Measurements from ENCODE around the gene ZNF554.
"Not testable (repeated sequence)": the region's sequence is repeated elsewhere in the genome, so short reads cannot be mapped to it uniquely, and the experiment has no call there.

The ZNF554 gene

DNA sequence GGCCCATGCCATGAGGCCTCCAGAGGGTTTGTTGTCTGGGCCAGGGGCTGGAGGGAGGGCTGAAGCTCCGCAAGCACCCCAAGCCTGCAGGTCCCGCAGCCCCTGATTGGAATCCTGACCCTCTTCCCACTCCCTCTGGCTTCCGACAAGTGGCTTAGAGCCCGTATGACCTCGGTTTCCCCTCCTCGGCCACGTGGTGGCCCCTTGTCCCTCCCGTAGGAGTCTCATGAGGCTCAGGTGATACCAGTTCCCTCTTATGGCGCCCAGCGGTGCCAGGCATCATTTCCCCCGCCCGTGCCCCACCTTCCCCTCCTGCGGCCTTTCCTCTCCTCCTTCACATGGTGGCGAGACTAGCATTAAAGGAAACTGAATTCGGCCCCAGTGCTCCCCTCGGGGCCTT, 28.2 kb upstream of the ZNF554 start:
- DNase-seq: no peak

DNA sequence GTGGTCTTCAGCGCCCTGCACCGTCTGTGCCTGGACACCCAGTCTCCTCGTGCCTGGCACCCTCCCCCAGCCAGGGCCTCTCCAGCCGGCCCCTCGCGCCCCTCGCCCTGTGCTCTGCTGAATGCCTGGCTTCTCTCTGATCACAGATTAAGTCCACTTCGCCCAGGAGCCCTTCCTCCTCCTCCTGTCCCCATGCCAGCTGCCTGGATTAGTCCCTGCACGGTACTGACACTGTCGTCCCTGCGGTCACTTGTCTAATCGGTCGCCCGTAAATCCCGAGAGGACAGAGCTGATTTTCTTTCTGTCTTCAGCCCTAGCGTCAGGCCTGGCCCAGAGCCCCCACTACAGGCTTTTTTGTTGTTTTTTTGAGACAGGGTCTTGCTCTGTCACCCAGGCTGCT, 27.8 kb upstream of the ZNF554 start:
- no peak for DNase-seq

DNA sequence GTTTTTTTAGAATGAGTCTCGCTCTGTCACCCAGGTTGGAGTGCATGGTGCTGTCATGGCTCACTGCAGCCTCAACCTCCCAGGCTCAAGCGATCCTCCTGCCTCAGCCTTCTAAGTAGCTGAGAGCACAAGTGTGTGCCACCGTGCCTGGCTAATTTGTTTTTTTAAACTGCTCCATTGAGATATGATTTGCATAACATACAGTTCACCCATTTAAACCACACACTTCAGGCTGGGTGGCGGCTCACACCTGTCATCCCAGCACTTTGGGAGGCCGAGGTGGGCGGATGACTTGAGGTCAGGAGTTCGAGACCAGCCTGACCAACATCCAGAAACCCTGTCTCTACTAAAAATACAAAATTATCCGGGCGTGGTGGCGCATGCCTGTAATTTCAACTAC, 27.0 kb upstream of the ZNF554 start:
- not testable (repeated sequence) for DNase-seq

DNA sequence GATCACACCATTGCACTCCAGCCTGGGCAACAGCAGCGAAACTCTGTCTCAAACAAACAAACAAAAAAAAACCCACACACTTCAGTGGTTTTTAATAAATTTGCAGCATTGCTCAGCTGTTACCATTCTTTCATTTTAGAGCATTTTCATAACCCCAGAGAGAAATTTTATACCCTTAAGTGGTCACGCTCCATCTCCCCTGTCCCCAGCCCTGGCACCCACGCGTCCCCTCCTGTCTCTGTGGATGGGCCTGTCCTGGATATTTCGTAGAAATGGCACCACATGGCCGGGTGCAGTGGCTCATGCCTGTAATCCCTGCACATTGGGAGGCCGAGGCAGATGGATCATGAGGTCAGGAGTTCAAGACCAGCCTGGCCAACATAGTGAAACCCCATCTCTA, 26.5 kb upstream of the ZNF554 start:
- DNase-seq: no peak

DNA sequence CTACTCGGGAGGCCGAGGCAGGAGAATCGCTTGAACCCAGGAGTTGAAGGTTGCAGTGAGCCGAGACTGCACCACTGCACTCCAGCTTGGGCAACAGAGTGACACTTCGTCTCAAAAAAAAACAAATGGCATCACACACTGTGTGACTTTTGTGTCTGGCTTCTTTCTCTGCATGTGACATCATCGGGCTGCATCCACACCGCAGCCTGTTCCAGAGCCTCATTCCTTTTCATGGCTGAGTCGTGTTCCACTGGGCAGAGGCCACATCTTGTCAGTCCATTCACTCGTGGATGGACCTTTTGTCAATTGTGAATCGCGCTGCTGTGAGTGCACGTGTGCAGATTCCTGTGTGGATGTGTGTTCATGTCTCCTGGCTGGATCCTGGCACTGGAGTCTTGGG, 26.1 kb upstream of the ZNF554 start:
- DNase-seq: no peak

DNA sequence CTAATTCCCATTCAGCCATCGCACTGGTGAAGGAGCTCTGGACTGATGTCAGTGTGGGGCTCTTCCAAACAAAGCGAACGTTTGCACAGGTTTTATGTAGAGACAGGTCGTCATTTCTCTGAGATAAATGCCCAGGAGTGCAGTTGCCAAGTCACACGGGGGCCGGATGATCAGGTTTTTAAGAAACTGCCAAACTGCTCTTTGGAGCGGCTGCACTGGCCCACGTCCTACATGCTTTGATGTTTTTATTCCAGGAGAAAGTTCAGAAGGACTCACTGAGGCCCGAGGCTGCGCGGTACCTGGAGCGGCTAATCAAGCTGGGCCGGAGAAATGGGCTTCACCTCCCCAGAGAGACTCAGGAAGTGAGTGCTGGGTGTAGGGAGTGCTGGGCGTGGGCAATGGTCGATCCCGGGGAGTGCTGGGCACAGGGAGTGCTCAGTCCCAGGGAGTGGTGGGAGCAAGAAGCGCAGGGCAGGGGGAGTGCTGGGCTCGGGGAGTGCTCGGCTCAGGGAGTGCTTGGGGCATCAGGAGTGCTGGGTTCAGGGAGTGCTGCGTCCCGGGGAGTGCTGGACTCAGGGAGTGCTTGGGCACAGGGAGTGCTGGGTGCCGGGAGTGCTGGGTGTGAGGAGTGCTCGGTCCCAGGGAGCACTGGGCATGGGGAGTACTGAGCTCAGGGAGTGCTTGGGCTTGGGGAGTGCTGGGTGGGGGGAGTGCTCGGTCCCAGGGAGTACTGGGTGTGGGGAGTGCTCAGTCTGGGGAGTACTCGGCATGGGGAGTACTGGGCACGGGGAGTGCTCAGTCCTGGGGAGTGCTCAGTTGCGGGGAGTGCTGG, 23.6 kb upstream of the ZNF554 start:
- no peak for DNase-seq

DNA sequence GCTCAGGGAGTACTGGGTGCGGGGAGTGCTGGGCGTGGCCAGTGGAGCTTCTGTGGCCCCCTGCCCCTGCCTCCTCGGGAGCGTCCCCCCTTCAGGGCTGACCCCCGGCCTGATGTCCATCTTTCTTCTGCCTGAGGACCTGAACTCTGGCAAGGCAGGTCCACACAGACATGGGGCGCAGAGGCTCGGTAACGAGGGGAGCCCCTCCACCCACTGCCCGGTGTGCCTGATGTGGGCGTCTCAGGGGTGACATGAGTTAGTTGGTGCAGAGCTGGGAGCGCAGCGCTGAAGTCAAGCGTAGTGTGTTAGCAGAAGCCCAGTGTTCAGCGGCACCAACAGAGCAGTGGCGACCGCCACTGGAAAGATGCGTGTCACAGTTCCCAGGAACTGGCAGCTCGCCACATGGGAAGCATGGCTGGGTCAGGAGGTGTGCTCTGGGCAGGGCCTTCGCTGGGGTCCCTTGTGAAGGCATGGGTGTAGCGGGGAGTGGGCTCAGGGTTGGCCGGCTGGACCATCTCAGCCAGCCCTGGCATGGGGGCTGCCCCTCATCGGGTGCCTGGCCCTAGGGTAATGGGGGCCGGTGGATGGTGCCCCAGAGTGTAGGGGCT, 22.9 kb upstream of the ZNF554 start:
- DNase-seq: no peak

DNA sequence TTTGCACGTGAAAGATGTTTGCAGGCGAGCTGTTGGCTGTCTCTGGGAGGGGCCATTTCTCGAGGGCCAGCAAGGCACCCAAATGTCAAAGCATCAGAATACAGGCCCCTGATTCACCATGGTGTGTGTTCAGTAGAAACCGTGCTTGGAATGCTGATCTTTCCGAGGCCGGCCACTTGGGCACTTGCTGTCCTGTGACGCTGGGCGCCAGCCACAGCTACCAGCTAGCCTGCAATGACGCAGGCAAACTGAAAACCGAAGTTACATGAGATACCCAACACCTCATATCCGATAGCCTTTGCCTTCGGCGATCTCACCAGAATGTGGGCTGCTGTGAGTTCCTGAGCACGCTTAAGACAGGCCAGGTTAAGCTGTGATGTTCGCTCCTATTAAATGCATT, 22.4 kb upstream of the ZNF554 start:
- no peak for DNase-seq

DNA sequence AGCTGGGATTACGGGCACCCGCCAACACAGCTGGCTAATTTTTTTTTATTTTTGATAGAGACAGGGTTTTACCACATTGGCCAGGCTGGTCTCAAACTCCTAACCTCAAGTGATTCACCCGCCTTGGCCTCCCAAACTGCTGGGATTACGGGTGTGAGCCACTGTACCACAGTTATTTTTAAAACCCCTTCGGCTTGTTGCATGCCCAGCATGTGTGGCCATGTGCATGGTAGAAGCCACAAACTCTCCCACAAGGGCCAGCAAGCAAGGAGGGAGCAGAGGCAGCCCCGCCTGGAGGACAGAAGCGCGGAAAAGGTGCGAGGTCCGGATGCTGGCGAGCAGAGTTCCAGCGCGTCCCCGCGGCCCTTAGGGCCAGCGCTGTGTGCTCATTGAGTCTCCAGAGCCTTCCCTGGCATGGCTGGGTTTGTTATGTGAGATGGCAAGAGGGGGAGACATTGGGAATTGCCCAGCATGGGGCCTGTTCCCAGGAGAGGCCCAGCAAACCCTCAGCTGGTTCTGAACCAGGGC, 21.4 kb upstream of the ZNF554 start:
- no peak for DNase-seq

DNA sequence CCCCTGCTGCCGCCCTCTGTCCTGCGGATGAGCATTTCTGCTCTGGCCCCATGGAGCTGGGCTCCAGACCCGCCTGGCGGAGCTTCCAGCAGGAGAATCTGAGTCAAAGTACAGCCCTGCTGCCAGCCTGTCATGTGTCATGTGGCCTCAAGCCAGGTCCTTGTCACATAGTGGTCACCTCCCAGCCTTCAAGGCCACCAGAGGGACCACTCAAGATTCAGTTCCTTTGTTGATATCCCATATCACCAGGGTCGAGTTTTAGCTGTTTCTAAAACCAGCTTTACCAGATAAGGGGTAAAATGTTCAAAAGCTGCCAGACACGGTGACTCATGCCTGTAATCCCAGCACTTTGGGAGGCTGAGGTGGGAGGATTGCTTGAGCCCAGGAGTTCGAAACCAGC, 20.9 kb upstream of the ZNF554 start:
- DNase-seq: no peak

DNA sequence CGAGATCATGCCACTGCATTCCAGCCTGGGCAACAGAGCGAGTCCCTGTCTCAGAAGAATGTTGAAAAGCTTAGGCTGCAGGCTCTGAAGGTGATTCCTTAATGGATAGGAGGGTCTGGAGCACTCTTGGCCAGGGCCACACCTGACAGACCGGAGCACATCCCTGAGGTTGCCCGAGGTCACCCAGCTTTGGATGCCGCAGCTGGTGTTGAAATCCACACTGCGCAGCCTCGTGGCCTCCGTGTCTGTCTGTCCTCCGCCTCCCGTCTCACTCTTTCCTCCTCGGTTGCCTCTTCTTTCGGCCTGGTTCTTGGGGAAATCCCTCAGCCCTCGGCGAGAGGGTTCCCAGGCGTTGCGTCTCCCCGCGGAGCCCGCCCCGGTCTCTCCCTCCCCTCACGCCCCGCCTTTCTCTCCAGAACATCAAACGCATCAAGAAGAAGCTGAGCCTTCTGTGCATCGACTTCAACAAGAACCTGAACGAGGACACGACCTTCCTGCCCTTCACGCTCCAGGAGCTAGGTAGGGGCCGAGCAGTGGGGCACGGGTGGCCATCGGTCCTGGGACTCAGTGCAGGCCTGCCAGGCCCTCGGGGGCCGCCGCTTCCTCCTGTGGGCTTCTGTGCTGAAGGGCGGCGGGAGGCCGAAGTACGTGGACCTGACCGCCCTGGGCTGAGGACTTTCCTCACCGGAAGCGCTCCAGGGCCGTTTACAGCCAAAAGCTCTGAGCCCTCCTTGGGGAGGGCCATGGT, 20.2 kb upstream of the ZNF554 start:
- DNase-seq: no peak

DNA sequence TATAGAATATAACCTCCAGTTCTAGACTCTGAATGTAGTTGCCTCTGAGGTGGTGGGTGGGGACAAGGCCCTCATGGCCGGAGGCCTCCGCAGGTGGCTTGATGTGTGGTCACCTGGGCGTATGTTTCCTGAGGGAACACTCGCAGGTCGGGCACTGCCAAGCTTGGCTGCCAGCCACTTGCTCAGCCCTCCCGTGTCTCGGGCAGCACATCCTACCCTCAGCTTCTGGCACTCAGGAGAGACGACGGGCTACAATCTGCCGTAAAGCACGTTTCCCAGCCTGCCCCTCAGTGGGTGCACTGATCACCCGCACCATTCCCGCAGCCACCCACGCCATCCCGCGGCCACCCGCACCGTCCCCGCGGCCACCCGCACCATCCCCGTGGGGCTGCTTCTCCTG, 19.2 kb upstream of the ZNF554 start:
- no peak for DNase-seq

DNA sequence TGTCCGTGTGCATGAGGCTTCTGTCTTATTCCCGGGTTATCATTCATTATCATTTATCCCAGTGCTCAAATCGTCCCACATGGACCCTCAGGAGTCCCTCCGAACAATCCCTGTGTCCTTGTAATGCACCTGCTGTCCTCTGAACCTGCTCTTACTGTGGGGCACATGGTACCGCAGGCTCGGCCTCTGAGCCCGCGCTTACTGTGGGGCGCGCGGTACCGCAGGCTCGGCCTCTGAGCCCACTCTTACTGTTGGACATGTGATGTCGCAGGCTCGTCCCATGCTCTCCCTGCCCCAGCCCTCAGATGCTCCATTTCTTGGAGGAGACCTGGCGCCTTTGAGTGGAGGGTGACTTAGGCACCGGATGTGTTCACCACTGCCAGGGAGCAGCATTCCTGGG, 16.8 kb upstream of the ZNF554 start:
- no peak for DNase-seq

DNA sequence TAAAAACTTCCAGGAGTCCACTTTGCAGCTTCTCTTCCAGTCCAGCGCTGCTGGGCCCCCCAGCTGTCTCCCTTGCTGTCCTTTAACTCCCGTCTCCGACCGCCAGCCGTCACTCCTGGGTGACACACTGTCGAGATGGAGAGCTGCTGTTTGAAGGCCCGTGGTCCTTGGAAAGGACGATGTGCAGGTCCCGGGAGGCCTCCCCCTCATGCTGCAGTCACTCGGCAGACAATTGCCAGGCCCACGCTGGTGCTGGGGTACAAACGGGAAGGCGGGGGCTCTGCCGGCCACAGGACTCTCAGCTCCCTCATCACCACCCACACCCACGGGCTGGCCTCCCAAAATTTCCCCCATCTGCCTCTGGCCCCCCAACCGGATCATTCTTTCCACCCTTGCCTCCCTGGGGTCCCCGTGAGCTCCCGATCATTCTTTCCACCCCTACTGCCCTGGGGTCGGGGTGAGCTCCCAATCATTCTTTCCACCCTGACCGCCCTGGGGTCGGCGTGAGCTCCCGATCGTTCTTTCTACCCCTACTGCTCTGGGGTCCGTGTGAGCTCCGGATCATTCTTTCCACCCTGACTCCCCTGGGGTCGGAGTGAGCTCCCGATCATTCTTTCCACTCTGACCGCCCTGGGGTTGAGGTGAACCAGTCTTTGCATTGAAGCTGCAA, 16.0 kb upstream of the ZNF554 start:
- DNase-seq: no peak

DNA sequence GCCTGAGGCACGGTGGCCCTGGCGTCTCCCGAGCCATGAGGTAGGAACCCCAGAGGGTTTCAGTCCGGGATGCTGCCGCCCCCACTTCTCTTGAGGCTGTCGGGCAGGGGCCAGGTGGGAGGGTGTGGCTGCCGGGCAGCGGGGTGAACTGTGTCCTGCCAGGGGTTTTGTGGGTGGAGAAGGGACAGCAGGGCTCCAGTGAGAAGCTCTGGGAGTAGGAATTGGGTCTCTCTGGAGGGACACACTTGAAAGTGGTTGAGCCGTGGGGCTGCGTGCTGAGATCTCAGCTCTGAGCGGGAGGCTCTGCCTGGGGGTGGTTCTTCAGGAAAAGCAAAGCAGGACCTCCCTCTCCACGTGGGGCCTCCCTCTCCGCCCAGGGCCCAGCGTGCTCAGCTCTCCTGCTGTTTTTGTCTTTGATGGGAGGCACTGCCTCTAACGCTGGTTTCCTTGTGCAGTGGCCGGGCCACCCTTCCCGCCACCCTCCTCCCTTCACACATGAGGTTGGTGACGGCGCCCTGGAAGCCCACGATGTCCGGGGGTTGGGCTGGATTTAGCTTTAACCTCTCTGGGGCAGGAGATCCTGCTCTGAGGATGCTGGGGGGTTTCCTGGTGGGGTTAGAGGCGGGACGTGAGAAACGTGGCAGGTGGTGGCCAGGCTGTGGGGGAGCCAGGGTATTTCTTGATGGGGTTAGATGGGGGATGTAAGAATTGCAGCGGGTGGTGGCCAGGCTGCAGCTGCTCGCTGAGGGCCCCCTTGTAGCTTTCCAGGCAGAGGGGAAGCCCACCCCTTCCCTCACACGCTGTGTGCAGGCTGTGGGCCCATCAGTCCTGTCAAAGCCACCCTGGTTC, 15.3 kb upstream of the ZNF554 start:
- no peak for DNase-seq

DNA sequence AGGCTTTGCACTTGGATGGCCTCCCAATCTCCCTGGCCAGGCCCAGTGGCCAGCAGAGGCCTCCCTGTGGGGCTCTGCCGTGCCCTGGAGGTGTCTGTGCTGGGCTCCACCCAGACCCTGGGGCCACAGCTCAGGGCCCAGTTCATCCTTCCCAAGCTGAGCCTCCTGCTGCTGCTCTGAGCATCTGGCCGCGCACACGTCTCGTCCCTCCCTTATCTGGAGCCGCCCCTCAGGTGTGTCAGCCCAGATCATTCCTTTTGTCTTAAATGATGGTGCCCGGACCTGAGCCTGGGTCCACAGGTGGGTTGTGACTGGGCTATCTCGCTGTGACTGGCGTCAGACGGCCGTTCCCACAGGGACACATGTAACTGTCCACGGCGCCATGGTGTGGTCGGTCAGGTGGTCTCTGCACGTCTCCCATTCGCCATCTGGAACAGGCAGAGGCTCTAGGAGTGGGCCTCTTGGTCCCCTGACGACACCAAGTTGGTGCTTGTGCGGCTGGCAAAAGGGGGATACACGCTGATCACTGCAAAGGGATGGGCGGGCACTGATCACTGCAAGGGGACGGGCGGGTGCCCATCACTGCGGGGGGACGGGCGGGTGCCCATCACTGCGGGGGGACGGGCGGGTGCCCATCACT, 14.3 kb upstream of the ZNF554 start:
- no peak for DNase-seq

DNA sequence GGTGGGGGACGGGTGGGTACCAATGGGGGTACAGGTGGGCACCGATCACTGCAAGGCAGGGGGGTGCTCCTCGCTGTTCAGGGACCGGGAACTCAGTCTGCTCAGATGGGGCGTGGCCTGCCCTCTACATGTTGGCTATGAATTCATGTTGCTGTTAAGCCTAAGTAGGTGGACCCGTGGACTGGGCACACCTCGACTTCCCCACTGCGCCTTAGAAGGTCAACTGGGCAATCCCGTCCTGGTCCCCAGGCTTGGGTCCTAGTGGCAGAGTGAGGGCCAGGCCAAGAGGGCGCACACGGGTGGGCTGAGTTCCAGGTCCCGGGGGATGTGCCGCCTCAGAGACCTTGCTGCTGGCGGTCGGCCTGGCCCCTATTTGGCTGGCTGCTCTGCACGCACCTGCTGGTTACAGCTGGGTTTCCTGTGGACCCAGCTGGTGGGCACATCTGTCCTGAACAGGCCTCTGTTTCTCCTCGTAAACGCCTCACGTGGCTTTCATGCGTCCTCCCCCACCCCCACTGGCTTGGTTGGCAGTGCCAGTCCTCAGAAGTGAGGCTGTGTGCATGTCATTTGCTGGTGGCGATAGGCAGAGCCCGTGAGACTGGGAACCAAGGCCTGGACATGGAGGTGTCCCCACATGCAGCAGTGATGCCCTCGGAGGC, 13.5 kb upstream of the ZNF554 start:
- no peak for DNase-seq

DNA sequence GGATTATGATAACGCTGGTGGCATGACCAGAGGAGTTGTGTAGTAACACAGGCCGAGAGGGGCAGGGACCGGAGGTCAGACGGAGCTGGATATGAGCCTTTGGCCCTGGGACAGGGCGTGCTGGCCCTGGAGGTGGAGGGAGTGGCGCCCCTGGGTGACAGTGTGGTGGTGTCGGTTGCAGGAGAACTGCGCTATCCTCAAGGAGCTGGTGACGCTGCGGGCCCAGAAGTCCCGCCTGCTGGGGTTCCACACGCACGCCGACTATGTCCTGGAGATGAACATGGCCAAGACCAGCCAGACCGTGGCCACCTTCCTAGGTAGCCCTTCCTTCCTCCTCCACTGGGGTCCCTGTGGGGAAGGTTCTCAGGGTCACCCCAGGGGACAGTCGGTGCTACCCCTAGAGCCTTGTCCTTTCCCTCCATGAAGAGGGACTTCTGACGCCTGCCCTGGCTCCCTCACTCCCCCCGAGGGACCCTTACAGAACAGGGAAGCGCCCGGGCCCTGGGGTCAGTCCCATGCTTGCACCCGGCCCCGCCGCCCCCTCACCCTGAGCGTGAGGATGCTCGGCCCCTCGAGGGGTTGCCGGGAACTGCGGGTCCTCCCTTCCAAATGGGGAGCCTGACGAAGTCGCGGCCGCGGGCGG, 12.8 kb upstream of the ZNF554 start:
- no peak for DNase-seq

DNA sequence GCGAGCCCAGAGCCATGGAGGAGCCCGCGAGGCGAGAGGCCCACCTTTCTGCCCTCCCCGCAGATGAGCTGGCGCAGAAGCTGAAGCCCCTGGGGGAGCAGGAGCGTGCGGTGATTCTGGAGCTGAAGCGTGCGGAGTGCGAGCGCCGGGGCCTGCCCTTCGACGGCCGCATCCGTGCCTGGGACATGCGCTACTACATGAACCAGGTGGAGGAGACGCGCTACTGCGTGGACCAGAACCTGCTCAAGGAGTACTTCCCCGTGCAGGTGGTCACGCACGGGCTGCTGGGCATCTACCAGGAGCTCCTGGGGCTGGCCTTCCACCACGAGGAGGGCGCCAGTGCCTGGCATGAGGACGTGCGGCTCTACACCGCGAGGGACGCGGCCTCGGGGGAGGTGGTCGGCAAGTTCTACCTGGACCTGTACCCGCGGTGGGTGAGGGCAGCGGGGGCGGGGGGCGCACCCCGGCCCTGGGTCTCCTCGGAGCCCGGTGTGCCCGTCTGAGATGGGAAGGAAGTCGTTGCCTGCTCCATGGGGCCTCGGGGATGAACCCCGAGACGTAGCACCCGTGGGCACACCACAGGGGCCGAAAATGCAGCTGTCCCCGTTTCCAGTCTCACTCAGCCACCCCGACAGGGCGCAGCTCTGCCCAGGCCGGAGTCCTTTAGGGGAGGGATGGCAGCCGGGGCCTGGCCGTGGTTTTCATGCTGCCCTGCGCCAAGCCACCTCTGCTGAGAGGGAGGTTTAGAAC, 12.1 kb upstream of the ZNF554 start:
- no peak for DNase-seq

Data from stimulated activated CD8-positive, alpha-beta memory T cell treated with anti-CD3 and anti-CD28 coated beads, Interleukin-4, amount 100 ng/mL, for 48 hours (primary cell).